Left renal pelvis (tissue), 4 donors: ENCODE data around the gene TRIM15. TPM values are rescaled to one million over a fixed set of nuclear protein-coding genes. Genes with fewer than 3 reads are reported as not detected.
A peak's percentile ranks its signal among the peaks of the same experiment; 100 is the strongest.

Experiments used
- DNase-seq, 4 donors: peaks; one replicate each; pipeline ENCODE4 v3.0.0-alpha.2; 2013; ENCODE audit warnings: low read depth in 4 of 4, low spot score in 3 of 4
- polyA plus RNA-seq, 4 donors: library from polyadenylated mRNA; unstranded; fragments of 120-200 nt; gene quantifications; one replicate each; pipeline ENCODE4 v1.2.1, GENCODE V29; 2013; ENCODE audit not compliant: insufficient read length in 4 of 4

Gene TRIM15
- polyA plus RNA-seq, 4 donors, result 0.14 TPM; not detected in 3

GRCh38 chr6:30194797-30195690 lies 31.7 kb downstream of the TRIM15 start:
- no peak for DNase-seq

GRCh38 chr6:30195951-30196350 lies 32.6 kb downstream of the TRIM15 start:
- no peak for DNase-seq

GRCh38 chr6:30196376-30196775 lies 33.0 kb downstream of the TRIM15 start:
- no peak for DNase-seq

- no peak for DNase-seq
These were observed 35.1 kb downstream of the TRIM15 start for GRCh38 chr6:30198166-30199084.

- no peak for DNase-seq
These were observed 37.4 kb downstream of the TRIM15 start for GRCh38 chr6:30200551-30201281.

- DNase-seq, result no peak
These were observed 39.0 kb downstream of the TRIM15 start for GRCh38 chr6:30202366-30202765.

- DNase-seq, result no peak
These were observed 40.8 kb downstream of the TRIM15 start for GRCh38 chr6:30204116-30204515.

- no peak for DNase-seq
These were observed 42.8 kb downstream of the TRIM15 start for GRCh38 chr6:30206152-30206551.

GRCh38 chr6:30206799-30207618 lies 43.7 kb downstream of the TRIM15 start:
- DNase-seq, result peak in 1 of 4 donors; percentile 26

- DNase-seq, result no peak
These were observed 44.4 kb downstream of the TRIM15 start for GRCh38 chr6:30207619-30208295.

GRCh38 chr6:30211306-30211705 lies 48.0 kb downstream of the TRIM15 start:
- DNase-seq, result no peak

GRCh38 chr6:30211899-30212298 lies 48.6 kb downstream of the TRIM15 start:
- DNase-seq, result no peak

GRCh38 chr6:30212865-30213666 lies 49.7 kb downstream of the TRIM15 start, which contains the start of gene TRIM26:
Gene TRIM26, minus strand, starts transcription at chr6:30213406. Its CDS starts 14,303 bp downstream, at chr6:30199103.
- DNase-seq, result peak; percentile 89 to 96 (median 94)

GRCh38 chr6:30213667-30213956 lies 50.3 kb downstream of the TRIM15 start:
- no peak for DNase-seq

GRCh38 chr6:30213957-30214656 lies 50.8 kb downstream of the TRIM15 start:
- DNase-seq, result peak in 3 of 4 donors; percentile 32 to 47 (median 40)

GRCh38 chr6:30214657-30214982 lies 51.3 kb downstream of the TRIM15 start:
- DNase-seq, result no peak

GRCh38 chr6:30216096-30216495 lies 52.8 kb downstream of the TRIM15 start:
- DNase-seq, result no peak

GRCh38 chr6:30219244-30219643 lies 55.9 kb downstream of the TRIM15 start:
- DNase-seq, result peak in 1 of 4 donors; percentile 20
